ENCODE results near the gene PRDX6.

PRDX6 gene

GRCh38 chr1:173467426-173467825 lies 9.7 kb upstream of the PRDX6 start:
- H3F3A ChIP-seq (ENCODE audit: insufficient read depth): no peaks in the 10 kb centered on the region
- H3K4me3 ChIP-seq (ENCODE audit: insufficient read depth, low read length, poor library complexity, severe bottlenecking): no peak overlapping the region
- no peaks in the 10 kb centered on the region for H3K9me2 ChIP-seq (replicated peaks; ENCODE audit: insufficient read depth, low read length)
- H3K9me3 ChIP-seq (ENCODE audit: insufficient read depth, low read length): peaks cover 28% of the 10 kb centered on the region; the same call in 1 of the 2 replicates
- H3K9ac ChIP-seq (ENCODE audit: low read length): no peak overlapping the region
- H3K36me3 ChIP-seq (ENCODE audit: low read length): peaks cover 19% of the 10 kb centered on the region
- H3K27ac ChIP-seq (ENCODE audit: low read depth, low read length): no peak overlapping the region
- H3K79me2 ChIP-seq (ENCODE audit: insufficient read depth, low read length): peaks cover 30% of the 10 kb centered on the region
- no peak overlapping the region for H3K4me2 ChIP-seq (ENCODE audit: low read depth, low read length, poor library complexity, severe bottlenecking)
- no peaks in the 10 kb centered on the region for H4K20me1 ChIP-seq (ENCODE audit: low read depth, low read length)
- TF ChIP-seq CTCF (IDR thresholded peaks at IDR 0.05; ENCODE audit: insufficient read depth, low read length, poor library complexity, severe bottlenecking) (no peak), EZH2phosphoT487 (conservative IDR thresholded peaks at IDR 0.05; ENCODE audit: low read length) (no peak)
- H3K27me3 ChIP-seq (ENCODE audit: low read length): no peaks in the 10 kb centered on the region
- no peak overlapping the region for H2AFZ ChIP-seq (ENCODE audit: low read depth, low read length, severe bottlenecking)

- Histone ChIP-seq H3K27me3 (ENCODE audit: low read length) (no peaks in the 10 kb centered on the region), H3K79me2 (ENCODE audit: insufficient read depth, low read length) (peaks cover 34% of the 10 kb centered on the region), H2AFZ (ENCODE audit: low read depth, low read length, severe bottlenecking) (no peak overlapping the region), H3K9me3 (ENCODE audit: insufficient read depth, low read length) (peaks cover 28% of the 10 kb centered on the region; the same call in 1 of the 2 replicates), H4K20me1 (ENCODE audit: low read depth, low read length) (no peaks in the 10 kb centered on the region), H3K36me3 (ENCODE audit: low read length) (peaks cover 19% of the 10 kb centered on the region), H3K4me2 (ENCODE audit: low read depth, low read length, poor library complexity, severe bottlenecking) (no peak overlapping the region), H3K4me3 (ENCODE audit: insufficient read depth, low read length, poor library complexity, severe bottlenecking) (no peak overlapping the region), H3F3A (ENCODE audit: insufficient read depth) (no peaks in the 10 kb centered on the region), H3K9me2 (replicated peaks; ENCODE audit: insufficient read depth, low read length) (no peaks in the 10 kb centered on the region), H3K9ac (ENCODE audit: low read length) (no peak overlapping the region), H3K27ac (ENCODE audit: low read depth, low read length) (no peak overlapping the region)
- TF ChIP-seq EZH2phosphoT487 (conservative IDR thresholded peaks at IDR 0.05; ENCODE audit: low read length) (no peak), CTCF (IDR thresholded peaks at IDR 0.05; ENCODE audit: insufficient read depth, low read length, poor library complexity, severe bottlenecking) (no peak)
Measured at GRCh38 chr1:173469656-173470055, 7.5 kb upstream of the PRDX6 start.

GRCh38 chr1:173470608-173471007 lies 6.5 kb upstream of the PRDX6 start:
- no peaks in the 10 kb centered on the region for H3K27me3 ChIP-seq (ENCODE audit: low read length)
- H3K9me3 ChIP-seq (ENCODE audit: insufficient read depth, low read length): peaks cover 28% of the 10 kb centered on the region; the same call in 1 of the 2 replicates
- H2AFZ ChIP-seq (ENCODE audit: low read depth, low read length, severe bottlenecking): no peak overlapping the region
- peaks cover 31% of the 10 kb centered on the region for H3K79me2 ChIP-seq (ENCODE audit: insufficient read depth, low read length)
- H3K4me3 ChIP-seq (ENCODE audit: insufficient read depth, low read length, poor library complexity, severe bottlenecking): no peak overlapping the region
- H3F3A ChIP-seq (ENCODE audit: insufficient read depth): 0 out of 2 replicates have a peak, but pooled peaks cover 2% of the 10 kb centered on the region
- TF ChIP-seq EZH2phosphoT487 (conservative IDR thresholded peaks at IDR 0.05; ENCODE audit: low read length): no peak
- TF ChIP-seq CTCF (IDR thresholded peaks at IDR 0.05; ENCODE audit: insufficient read depth, low read length, poor library complexity, severe bottlenecking): no peak
- H3K36me3 ChIP-seq (ENCODE audit: low read length): peaks cover 19% of the 10 kb centered on the region
- no peaks in the 10 kb centered on the region for H3K9me2 ChIP-seq (replicated peaks; ENCODE audit: insufficient read depth, low read length)
- no peak overlapping the region for H3K9ac ChIP-seq (ENCODE audit: low read length)
- no peaks in the 10 kb centered on the region for H4K20me1 ChIP-seq (ENCODE audit: low read depth, low read length)
- no peak overlapping the region for H3K27ac ChIP-seq (ENCODE audit: low read depth, low read length)
- no peak overlapping the region for H3K4me2 ChIP-seq (ENCODE audit: low read depth, low read length, poor library complexity, severe bottlenecking)
